Measurements from ENCODE around the gene ACSF3.

ACSF3 gene

DNA sequence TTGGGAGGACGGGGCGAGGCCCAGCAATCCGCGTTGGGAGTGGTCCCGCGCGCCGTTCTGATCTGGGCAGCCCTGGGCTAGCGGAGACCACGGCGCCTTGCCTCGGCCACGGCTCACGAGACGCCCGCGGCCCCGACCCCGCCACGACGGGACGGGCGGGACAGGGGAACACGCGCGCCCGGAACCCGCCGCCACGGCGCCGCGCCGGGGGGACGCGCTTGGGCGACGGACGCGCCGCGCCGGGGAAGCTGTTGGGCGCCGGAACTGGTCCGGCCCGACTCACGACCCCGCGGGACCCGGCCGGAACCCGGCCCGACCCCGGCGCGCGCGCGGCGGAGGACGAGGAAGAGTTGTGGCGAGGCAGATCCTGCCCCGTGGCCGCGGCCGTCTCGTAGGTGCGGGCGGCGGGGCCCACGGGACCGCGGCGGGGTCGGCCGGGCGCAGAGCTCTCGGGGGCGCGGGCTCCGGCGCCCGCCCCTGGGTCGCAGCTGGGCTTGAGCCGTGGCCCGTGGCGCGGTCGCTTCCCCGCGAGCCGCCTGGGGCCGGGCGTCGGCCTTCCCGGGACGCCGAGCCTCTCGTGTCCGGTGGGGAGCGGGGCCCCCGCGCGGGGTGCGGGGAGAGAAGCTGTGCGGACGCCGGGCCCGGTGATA lies at the start of gene ACSF3:
TSS of gene ACSF3 (plus strand) at position 251 of the 650 bp plus-strand sequence. CDS start 6,830 bp downstream, outside the sequence.
- DNase-seq = peak; percentile 81

- no peak for DNase-seq
Observed at GRCh38 chr16:89044418-89045180, 49.1 kb upstream of the ACSF3 start.

- DNase-seq = no peak
Observed at GRCh38 chr16:89045181-89045815, 48.4 kb upstream of the ACSF3 start.

- DNase-seq = no peak
Observed at GRCh38 chr16:89045881-89046280, 47.8 kb upstream of the ACSF3 start.

GRCh38 chr16:89046491-89046890 lies 47.2 kb upstream of the ACSF3 start:
- no peak for DNase-seq

- DNase-seq = no peak
Observed at GRCh38 chr16:89047331-89048089, 46.1 kb upstream of the ACSF3 start.

- DNase-seq = no peak
Observed at GRCh38 chr16:89048090-89048725, 45.4 kb upstream of the ACSF3 start.

DNA sequence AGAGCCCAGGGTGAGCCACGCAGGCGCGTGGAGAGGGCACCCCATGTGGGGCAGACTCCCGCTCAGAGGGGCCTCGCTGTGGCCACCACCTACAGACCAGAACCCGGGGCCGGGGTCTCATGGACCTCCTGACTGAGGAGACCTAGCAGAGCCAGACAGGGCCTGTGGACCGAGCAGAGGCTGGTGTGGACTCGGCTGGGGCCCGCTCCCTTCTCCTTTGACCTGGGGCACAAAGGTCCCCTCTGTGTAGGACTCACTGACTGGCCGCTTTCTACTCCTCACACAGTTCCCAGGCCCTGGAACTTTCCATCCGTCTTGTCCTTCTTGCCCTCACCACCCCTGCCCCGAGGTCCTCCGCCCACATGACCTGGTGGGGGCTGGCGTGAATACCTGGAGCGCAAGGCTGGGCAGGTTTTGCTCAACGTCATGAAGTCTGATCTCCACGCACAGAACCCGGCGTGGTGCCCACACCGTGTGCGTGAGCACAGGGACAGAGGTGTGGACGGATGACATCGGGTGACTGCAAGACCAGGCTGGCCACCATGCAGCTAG lies 44.7 kb upstream of the ACSF3 start:
- no peak for DNase-seq

DNA sequence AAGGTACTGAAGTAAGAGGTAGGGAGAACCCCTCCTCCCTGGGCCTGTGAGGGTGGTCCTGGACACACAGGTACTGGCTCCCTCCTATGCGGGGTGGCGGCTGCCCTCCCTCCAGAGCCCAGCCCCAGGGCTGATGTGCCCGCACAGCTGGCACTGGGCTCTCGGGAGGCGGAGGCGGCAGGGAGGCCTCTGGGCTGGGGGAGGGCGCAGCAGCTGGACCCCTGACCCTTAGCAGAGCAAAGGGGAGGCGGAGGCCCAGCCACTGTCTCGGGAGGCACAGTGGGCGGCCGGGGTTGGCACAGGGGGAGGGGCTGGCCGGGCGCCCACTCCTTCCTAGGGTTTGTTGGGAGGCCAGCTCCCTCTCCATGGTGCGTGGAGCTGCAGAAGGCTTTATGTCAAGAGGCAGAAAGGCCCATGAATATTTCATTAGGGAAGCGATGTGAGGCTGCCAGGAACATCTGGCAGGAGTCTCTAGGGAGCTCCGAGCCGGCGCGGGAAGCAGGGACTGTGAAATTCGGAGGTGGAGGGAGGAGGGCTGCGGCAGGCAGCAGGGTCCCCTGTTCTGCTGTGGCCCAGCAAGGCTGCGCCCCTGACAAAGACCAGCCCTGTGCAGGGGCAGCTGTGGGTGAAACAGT lies 44.1 kb upstream of the ACSF3 start:
- no peak for DNase-seq

DNA sequence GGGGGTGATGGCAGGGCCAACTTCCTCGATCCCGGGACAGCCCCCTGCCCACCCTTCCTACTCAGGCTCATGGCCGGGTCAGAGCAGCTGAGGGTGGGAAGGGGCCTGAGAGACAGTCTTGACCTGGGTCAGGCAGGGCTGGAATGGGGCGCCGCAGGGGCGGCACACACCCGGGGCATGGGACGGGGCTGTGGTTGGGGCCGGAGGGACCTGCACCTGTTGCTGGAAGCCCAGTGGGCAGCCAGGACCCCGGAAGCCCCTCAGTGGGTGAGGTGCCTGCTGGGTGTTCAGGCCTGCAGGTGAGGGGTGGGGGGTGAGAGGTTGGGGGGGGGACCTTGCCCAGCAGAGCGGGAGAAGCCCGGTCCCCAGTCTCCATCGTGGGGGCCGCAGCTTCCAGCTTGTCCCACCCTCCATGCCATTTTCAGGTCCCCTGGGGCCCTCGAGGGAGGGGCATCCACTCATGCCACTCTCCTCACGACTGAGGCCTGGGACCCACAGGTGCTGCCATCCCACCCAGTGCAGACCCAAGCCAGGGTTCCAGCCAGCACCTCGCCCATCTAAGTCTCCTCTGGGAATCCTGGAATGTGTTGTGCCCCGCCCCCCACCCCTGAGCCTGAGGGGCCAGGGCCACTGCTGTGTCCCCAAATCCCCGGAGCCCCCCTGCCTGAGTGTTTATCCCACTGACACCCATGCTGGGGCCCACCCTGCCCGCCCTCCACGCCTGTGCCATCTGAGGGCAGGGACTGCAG lies 43.4 kb upstream of the ACSF3 start:
- no peak for DNase-seq

GRCh38 chr16:89050868-89051311 lies 42.8 kb upstream of the ACSF3 start:
- DNase-seq = no peak

DNA sequence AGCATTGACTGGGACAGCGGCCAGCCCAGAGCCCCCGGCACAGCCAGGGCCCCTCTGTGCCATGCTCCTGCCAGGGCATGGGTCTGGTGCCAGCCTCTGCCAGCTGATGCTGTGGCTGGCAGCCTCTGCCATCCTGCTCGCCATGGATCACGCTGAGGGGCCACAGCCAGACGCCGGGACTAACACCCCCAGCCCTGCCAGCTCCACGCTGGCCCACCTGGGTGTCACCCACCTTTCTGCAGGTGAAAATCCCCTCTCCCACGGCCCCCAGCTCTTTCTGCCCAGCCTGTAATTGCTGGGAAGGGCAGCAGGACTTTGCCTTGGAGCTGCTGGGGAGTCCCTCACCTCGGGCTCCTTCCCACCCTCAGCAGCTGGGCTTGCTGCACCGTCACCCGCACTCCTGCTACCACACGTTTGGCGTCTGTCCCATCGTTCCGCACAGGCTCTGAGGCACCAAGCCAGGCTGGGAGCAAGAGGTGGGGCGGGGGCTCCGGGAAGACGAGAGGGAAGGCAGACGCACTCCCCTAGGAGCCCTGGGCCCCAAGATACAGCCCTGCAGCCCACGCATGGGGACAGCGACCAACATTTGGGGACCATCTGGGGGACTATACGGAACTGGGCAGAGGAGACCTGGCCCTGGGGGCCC lies 42.0 kb upstream of the ACSF3 start:
- DNase-seq = no peak

GRCh38 chr16:89052191-89052889 lies 41.3 kb upstream of the ACSF3 start:
- DNase-seq = no peak

DNA sequence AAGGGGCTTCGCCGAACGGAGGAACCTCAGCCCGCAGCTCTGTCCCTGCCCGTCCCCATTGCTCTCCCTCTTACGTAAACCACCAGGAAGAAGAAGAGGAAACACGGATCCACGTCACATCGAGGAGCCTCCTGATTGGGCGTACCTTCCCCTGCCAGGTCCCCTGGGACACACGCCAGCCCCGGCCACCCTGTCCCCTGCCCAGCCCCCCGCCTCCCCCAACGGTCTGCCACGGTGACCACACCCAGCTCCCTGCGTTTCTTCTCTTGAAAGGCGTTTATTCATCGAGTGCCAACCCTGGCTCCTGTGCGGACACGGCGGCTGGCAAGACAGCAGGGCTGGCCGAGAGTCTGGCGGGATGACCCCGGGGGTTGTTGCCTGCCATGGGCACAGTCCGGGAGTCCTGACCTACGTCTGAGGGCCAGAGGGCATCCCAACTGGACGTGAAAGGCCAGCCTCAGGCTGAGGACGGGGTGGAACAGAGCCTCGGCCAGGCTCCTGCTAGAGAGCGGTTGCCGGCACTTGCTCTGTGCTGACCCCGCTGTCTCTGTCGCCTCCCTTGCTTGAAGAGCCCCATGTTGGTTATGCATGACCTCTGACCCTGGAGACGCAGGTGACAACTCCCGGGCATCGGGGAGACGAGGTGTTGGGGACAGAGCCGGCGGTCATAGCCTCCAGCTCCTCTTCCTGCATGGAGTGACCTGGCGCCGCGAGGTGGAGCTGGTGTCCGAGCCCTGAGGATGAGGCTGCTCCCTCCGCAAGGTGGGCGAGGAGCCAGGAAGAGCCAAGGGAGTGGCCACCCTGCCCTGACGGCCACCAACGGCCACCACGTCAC lies 40.5 kb upstream of the ACSF3 start:
- DNase-seq = peak; percentile 62

DNA sequence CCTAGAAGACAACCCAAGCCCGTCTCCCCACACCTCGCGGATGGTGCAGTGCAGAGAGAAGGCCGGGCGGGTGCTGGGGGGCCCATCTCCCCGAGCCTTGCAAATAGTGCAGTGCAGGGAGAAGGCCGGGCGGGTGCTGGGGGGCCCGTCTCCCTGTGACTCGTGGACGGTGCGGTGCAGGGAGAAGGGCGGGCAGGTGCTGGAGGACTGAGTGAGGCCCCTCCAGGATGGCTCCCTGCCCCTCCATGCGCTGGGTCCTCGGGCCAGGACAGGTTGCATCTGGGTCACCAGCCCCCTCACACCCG lies 40.0 kb upstream of the ACSF3 start:
- no peak for DNase-seq

- no peak for DNase-seq
Observed at GRCh38 chr16:89054261-89054661, 39.4 kb upstream of the ACSF3 start.

- no peak for DNase-seq
Observed at GRCh38 chr16:89054714-89055113, 38.9 kb upstream of the ACSF3 start.

DNA sequence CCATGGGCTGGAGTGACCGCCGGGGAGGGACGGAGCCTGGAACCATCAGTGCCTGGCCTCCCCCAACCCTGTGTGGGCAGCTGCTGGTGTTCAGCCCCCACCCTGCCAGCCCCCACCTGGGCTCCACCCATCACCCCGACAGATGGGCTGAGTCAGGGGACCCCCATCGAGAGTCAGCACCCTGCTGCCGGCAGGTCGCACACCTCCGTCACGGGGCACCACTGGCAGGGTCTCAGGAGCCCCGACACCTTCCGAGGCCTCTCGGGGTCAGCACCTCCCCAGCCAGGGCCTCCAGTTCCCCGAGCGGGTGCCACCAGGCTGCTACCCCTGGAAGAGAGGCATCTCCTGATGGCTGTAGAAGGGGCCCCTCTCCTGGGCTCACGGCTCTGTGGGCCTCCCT lies 38.3 kb upstream of the ACSF3 start:
- DNase-seq = no peak

DNA sequence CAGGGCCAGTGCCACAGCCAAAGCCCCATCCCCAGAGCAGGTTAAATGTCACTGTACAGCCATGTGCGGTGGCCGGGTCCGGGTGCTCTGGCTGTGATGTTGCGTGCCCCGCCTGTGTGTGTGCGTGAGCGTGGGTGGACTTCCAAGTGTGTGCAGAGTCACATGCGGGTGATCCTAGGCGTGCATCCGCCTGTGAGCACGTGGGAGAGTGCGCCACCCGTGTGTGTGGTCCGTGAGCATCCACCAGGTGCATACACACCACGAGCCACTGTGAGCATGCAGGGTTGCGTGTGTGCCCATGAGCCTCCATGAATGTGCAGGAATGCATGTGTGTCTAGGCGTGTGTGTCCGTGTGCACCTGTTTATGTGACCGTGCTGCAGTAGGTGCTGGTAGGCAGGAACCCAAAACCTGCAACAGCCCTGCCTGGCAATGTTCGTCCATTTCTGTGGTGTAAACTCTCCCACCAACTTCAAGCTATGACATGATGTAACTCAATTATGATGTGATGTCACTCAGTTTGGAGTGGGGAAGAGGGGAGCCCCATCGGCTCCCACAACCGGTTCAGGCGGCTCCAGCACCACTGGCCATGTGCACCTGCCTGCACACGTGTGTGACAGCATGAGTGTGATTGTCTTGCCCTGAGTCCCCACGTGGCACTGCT lies 37.6 kb upstream of the ACSF3 start:
- no peak for DNase-seq
